SH-SY5Y (cell line): Measurements from ENCODE around the gene GPRC5B.

Source experiments
- GATA2 ChIP-seq: IDR thresholded peaks from 2 replicates; pipeline ENCODE4 v1.6.1; 2011; ENCODE audit warnings: mild to moderate bottlenecking, low read depth, low read length
- GATA3 ChIP-seq: IDR thresholded peaks from 2 replicates; pipeline ENCODE4 v1.6.1; 2011; ENCODE audit warnings: low read depth, mild to moderate bottlenecking, low read length, moderate library complexity

GRCh38 chr16:19837984-19838707 lies 46.5 kb downstream of the GPRC5B start:
- no peak for TF ChIP-seq GATA2
- no peak for TF ChIP-seq GATA3
